Astrocyte (in vitro differentiated cells and primary cell): Measurements from ENCODE around the gene CDHR1. TPM values are rescaled to one million over a fixed set of nuclear protein-coding genes. Genes with fewer than 3 reads are reported as not detected.
A peak's percentile ranks its signal among the peaks of the same experiment; 100 is the strongest.

Experiments
- DNase-seq: peaks from one replicate; pipeline ENCODE4 v3.0.0-alpha.2; 2010; ENCODE audit warnings: low read depth
- FAIRE-seq: peaks from 2 replicates; lab custom pipeline; 2011; peaks lifted over from hg19 to GRCh38; lab: Jason Lieb, UNC
- H2AFZ ChIP-seq: 2 replicates; pipeline ENCODE4 v1.6.0; 2012; ENCODE audit warnings: low read depth, low read length, inconsistent platforms
- H3K27ac ChIP-seq: 2 replicates; pipeline ENCODE4 v1.5.1; 2011; ENCODE audit warnings: low read depth, low read length, inconsistent platforms
- H3K27me3 ChIP-seq: 2 replicates; pipeline ENCODE4 v1.6.0; 2011; ENCODE audit warnings: low read length, inconsistent platforms; ENCODE audit not compliant: insufficient read depth
- H3K36me3 ChIP-seq: 2 replicates; pipeline ENCODE4 v1.5.1; 2011; ENCODE audit warnings: low read length, inconsistent platforms; ENCODE audit not compliant: insufficient read depth
- H3K4me1 ChIP-seq: 2 replicates; pipeline ENCODE4 v1.5.1; 2011; ENCODE audit warnings: low read length, inconsistent platforms; ENCODE audit not compliant: insufficient read depth
- H3K4me2 ChIP-seq: 2 replicates; pipeline ENCODE4 v1.6.0; 2012; ENCODE audit warnings: low read length, inconsistent platforms
- H3K4me3 ChIP-seq: 2 replicates; pipeline ENCODE4 v1.5.1; 2011; ENCODE audit warnings: low read depth, mild to moderate bottlenecking, low read length, inconsistent platforms; ENCODE audit not compliant: insufficient read depth
- H3K79me2 ChIP-seq: 2 replicates; pipeline ENCODE4 v1.6.0; 2012; ENCODE audit warnings: mild to moderate bottlenecking, low read length, inconsistent platforms; ENCODE audit not compliant: insufficient read depth
- H3K9ac ChIP-seq: 2 replicates; pipeline ENCODE4 v1.6.0; 2012; ENCODE audit warnings: mild to moderate bottlenecking, low read length, inconsistent platforms
- H3K9me3 ChIP-seq: 2 replicates; pipeline ENCODE4 v1.5.1; 2012; ENCODE audit warnings: low read depth, mild to moderate bottlenecking, low read length, inconsistent platforms; ENCODE audit not compliant: insufficient read depth
- H4K20me1 ChIP-seq: 2 replicates; pipeline ENCODE4 v1.6.0; 2012; ENCODE audit warnings: low read length, inconsistent platforms; ENCODE audit not compliant: insufficient read depth
- H3K27ac Mint-ChIP-seq: one replicate; pipeline ENCODE4 v1.8.0; 2021; ENCODE audit warnings: mild to moderate bottlenecking, mixed read lengths; ENCODE audit not compliant: unreplicated experiment
- H3K27me3 Mint-ChIP-seq: one replicate; pipeline ENCODE4 v1.8.0; 2021; ENCODE audit warnings: low read depth, mixed read lengths; ENCODE audit not compliant: unreplicated experiment
- H3K36me3 Mint-ChIP-seq: one replicate; pipeline ENCODE4 v1.8.0; 2021; ENCODE audit warnings: low read depth, mixed read lengths; ENCODE audit not compliant: unreplicated experiment
- H3K4me1 Mint-ChIP-seq: one replicate; pipeline ENCODE4 v1.8.0; 2021; ENCODE audit warnings: low read depth, mixed read lengths; ENCODE audit not compliant: unreplicated experiment
- H3K4me3 Mint-ChIP-seq: one replicate; pipeline ENCODE4 v1.8.0; 2021; ENCODE audit warnings: mild to moderate bottlenecking, moderate library complexity, mixed read lengths; ENCODE audit not compliant: unreplicated experiment
- H3K9me3 Mint-ChIP-seq: one replicate; pipeline ENCODE4 v1.8.0; 2021; ENCODE audit warnings: mild to moderate bottlenecking, mixed read lengths; ENCODE audit not compliant: unreplicated experiment
- EZH2 ChIP-seq: IDR thresholded peaks from 2 replicates; pipeline ENCODE4 v1.6.1; 2012; ENCODE audit warnings: mild to moderate bottlenecking, low read length, inconsistent platforms; ENCODE audit not compliant: insufficient read depth
- total RNA-seq: library from RNA; stranded (reverse); gene quantifications from 2 replicates; pipeline ENCODE4 v1.2.1, GENCODE V29; 2021
- TF ChIP-seq, protein P1 (sequence below): IDR thresholded peaks from 2 replicates; pipeline ENCODE4 v1.5.1; 2011; ENCODE audit warnings: low read depth, mild to moderate bottlenecking, inconsistent platforms, low read length, moderate library complexity; ENCODE audit not compliant: insufficient read depth

CDHR1 gene
- total RNA-seq, 1 donor from 2014 or later = 0.75 TPM

DNA sequence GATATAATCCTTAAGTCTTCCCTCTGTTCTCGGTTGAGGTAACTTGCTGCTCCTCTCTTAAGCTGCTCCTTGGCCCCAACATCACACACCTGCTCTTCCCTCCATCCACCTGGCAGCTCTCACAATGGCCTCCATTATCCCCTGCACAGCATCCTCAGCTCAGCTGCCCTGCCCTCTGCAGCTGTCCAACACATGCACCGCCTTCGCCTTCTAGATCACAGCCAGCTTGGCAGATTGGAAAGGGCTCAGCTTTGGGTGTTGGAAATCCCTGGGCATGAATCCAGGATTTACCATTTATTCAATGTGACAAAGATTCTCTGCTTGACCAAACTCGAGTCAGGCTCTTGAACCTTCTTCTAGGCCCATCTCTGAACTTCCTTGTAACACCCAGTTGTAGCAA lies 71.1 kb downstream of the CDHR1 start:
- Histone ChIP-seq H3K79me2 (no peaks in the 10 kb centered on the region), H3K36me3 (no peaks in the 10 kb centered on the region), H3K9ac (no peak overlapping the region), H4K20me1 (no peaks in the 10 kb centered on the region), H3K4me1 (peaks cover 12% of the 10 kb centered on the region), H3K27me3 (no peaks in the 10 kb centered on the region), H2AFZ (no peak overlapping the region), H3K27ac (no peak overlapping the region), H3K4me2 (no peak overlapping the region), H3K9me3 (no peaks in the 10 kb centered on the region), H3K4me3 (no peak overlapping the region)
- FAIRE-seq (no peak), DNase-seq (no peak)
- H3K27ac Mint-ChIP-seq = no peak overlapping the region
- TF ChIP-seq, protein P1, sequence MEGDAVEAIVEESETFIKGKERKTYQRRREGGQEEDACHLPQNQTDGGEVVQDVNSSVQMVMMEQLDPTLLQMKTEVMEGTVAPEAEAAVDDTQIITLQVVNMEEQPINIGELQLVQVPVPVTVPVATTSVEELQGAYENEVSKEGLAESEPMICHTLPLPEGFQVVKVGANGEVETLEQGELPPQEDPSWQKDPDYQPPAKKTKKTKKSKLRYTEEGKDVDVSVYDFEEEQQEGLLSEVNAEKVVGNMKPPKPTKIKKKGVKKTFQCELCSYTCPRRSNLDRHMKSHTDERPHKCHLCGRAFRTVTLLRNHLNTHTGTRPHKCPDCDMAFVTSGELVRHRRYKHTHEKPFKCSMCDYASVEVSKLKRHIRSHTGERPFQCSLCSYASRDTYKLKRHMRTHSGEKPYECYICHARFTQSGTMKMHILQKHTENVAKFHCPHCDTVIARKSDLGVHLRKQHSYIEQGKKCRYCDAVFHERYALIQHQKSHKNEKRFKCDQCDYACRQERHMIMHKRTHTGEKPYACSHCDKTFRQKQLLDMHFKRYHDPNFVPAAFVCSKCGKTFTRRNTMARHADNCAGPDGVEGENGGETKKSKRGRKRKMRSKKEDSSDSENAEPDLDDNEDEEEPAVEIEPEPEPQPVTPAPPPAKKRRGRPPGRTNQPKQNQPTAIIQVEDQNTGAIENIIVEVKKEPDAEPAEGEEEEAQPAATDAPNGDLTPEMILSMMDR = no peak
- no peak for TF ChIP-seq EZH2
- H3K36me3 Mint-ChIP-seq = no peaks in the 10 kb centered on the region
- H3K27me3 Mint-ChIP-seq = peaks cover 18% of the 10 kb centered on the region
- H3K4me3 Mint-ChIP-seq = no peak overlapping the region
- peaks cover 2% of the 10 kb centered on the region for H3K4me1 Mint-ChIP-seq
- H3K9me3 Mint-ChIP-seq = no peaks in the 10 kb centered on the region

DNA sequence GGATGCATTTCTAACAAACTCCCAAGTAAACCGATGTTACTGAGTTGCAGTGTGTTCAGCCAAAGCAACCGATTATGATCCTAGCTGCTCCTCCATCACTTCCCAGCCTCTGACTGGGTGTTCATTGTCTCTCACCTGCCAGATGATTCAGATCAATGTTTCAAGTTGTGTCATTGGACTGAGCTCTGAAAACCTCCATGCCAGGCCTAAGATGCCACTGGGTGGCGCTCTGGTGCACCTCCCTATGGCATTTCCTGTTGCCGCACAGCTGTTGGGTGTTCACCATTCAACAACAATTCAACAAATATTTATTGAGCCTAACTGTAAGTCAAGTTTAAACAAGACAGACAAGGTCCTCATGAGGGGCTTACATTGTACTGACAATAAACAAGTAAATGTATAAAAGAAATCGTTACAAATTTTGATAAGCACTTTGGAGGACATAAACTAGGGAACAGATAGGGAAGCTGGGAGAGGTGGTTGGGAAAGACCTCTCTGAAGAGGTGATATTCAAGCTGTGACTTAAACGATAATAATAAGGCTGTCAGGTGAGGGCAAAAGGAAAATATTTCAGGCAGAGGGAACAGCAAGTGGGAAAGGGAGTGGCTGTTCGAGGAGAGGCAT lies 73.3 kb downstream of the CDHR1 start:
- H3K4me2 ChIP-seq = no peak overlapping the region
- FAIRE-seq (peak; percentile 13), DNase-seq (peak; percentile 10)
- H3K4me3 ChIP-seq = no peak overlapping the region
- peaks cover 12% of the 10 kb centered on the region for H3K4me1 ChIP-seq
- Mint-ChIP-seq H3K4me1 (peaks cover 3% of the 10 kb centered on the region), H3K4me3 (no peak overlapping the region), H3K27ac (peak overlapping the region; percentile 85), H3K27me3 (peaks cover 3% of the 10 kb centered on the region), H3K36me3 (no peaks in the 10 kb centered on the region), H3K9me3 (no peaks in the 10 kb centered on the region)
- H4K20me1 ChIP-seq = no peaks in the 10 kb centered on the region
- H3K79me2 ChIP-seq = no peaks in the 10 kb centered on the region
- no peak overlapping the region for H3K27ac ChIP-seq
- no peaks in the 10 kb centered on the region for H3K9me3 ChIP-seq
- no peak overlapping the region for H2AFZ ChIP-seq
- no peaks in the 10 kb centered on the region for H3K36me3 ChIP-seq
- H3K9ac ChIP-seq = no peak overlapping the region
- no peak for TF ChIP-seq EZH2
- TF ChIP-seq, protein P1 = peak; percentile 74
- no peaks in the 10 kb centered on the region for H3K27me3 ChIP-seq

DNA sequence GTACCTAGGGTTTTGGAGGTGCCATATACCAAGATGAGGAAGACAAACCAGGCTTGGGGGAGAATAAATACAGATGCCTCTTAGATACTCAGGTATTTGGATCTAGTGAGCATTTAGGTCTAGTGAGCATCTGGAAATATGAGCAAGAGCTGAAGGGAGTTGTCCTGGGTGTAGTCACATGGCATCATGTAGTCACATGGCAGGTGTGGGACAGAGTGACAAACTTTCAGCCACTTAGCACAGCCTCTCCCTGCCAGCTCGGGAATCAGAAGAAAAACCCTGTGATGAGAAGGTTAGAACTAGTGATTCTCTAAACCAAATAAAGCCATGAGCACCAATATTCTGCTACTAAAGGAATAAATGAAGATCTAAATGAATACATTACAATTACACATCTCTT lies 74.8 kb downstream of the CDHR1 start:
- no peaks in the 10 kb centered on the region for H4K20me1 ChIP-seq
- no peak for FAIRE-seq
- Mint-ChIP-seq H3K27me3 (no peaks in the 10 kb centered on the region), H3K4me1 (peaks cover 3% of the 10 kb centered on the region), H3K36me3 (no peaks in the 10 kb centered on the region), H3K27ac (peak overlapping the region; percentile 77), H3K4me3 (no peak overlapping the region), H3K9me3 (no peaks in the 10 kb centered on the region)
- H3K36me3 ChIP-seq = no peaks in the 10 kb centered on the region
- H3K4me2 ChIP-seq = no peak overlapping the region
- no peaks in the 10 kb centered on the region for H3K9me3 ChIP-seq
- H2AFZ ChIP-seq = no peak overlapping the region
- H3K27me3 ChIP-seq = no peaks in the 10 kb centered on the region
- TF ChIP-seq, protein P1 = no peak
- TF ChIP-seq EZH2 = no peak
- peaks cover 12% of the 10 kb centered on the region for H3K4me1 ChIP-seq
- no peak overlapping the region for H3K4me3 ChIP-seq
- no peak overlapping the region for H3K9ac ChIP-seq
- no peaks in the 10 kb centered on the region for H3K79me2 ChIP-seq
- DNase-seq = no peak
- H3K27ac ChIP-seq = peak overlapping the region; percentile 4
